ENCODE data around the gene ASIC2.

The ASIC2 gene

DNA sequence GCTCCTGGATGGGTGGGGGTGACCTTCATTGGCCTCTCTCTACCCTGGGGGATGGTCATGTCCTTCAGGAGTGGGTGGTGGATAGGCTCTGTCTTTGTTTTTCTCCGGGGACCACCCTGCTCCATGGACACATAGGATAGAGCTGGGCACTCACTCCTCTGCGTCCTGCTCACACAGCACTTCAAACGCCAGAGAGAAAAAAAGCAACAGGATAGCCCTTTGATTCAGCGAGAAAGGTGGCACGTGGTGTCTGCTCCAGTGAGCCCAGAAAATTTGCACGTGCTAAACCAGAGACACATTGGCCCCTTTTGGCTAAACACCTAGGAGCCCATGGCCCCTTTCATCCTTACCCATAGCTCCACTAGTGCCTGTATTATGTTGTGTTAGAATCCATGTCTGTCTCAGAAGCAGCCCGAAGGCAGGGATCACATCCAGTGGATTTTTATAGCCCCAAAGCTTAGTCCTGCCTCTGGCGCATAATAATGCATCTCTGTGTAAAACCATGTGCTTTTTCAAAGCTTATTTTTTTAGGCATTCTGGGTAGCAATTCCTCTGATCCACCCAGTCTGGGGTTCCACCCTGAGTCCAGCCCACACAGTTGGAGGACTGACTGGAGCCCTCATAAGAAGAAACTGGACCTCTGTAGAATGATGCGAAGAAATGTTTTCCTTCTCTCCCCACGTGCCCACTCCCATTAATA is 90.1 kb downstream of the ASIC2 start:
- no peak for DNase-seq

DNA sequence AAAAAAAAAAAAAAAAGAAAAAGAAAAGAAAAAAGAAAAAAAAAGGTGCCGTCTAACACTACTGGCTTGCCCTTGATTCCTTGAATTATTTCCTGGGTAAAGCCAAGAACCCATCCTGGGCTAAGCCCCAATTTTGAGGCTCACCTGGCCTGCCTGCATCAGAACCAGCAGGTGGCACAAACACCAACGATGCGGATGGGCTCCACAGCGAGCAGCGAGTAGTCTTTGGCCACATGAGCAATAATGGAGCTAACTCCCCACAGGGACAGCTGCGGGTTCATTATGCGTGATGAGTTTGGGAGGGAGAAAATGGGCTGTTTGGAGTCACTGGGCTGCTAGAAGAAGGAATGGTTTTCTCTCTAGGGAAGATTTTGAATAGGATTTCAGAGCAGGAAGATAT is 91.1 kb downstream of the ASIC2 start:
- no peak for DNase-seq

GRCh38 chr17:33201283-33201682 is 91.8 kb downstream of the ASIC2 start:
- DNase-seq = no peak

- no peak for DNase-seq
Measured at GRCh38 chr17:33200587-33200986, 92.5 kb downstream of the ASIC2 start.

DNA sequence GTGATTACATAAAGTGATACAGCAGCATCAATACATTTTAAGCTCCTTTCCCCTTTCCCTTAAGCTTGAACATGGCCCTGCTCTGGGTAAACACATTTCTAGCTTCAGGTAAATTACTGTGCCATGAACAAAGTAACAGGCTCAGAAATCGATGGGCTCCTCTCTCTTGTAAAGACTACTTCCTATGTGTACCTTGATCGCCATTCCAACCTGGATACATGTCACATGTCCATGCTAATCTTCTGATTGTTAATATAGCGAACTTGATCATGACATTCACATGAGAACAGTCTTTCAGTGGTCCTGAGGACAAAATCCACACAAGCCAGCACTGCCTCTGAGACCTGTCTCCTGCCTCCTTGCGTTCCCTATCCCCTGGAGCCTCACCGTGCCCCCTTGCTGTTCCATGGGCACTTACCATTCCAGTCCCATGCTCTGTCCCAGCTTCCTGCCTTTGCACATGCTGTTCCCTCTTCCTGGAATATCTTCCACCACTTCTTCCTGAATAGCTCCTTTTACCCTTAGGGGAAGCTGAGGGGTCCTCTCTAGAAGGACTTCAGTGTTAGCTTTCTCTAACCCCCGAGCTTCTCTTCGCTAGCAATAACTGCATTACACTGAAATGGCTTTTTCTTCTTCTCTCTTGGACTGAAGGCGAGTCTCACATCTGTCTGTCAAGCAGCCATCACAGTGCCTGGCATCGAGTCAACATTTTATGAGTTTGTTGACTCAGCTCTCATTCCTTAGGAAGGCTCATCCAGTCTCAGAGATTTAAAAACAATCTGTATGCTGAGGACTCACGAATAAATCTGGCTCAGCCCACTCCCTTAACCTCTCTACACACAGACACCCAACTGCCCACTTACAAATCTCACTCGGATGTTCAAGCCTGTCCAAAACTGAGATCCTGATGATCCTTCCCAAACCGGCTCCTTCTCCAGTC is 93.3 kb downstream of the ASIC2 start:
- no peak for DNase-seq

DNA sequence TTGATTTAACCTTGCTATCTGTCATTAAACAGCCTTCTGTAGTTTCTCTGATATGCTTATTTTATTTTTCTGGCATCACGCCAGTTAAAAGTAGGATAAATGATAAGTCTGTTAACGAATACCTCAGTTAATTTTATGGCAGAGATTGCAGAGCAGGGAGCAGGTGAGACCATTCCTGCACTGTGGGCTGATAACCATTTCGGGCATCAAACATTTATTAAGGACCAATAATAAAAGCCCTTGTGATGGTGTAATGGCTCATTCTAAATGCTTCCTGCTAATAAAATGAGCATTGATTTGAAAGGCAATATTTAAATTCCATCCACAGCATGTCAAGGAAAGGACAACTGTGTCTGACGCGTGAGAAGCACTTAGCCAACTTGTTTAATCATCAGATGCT is 94.1 kb downstream of the ASIC2 start:
- DNase-seq = no peak

- no peak for DNase-seq
Measured at GRCh38 chr17:33197342-33197741, 95.8 kb downstream of the ASIC2 start.

DNA sequence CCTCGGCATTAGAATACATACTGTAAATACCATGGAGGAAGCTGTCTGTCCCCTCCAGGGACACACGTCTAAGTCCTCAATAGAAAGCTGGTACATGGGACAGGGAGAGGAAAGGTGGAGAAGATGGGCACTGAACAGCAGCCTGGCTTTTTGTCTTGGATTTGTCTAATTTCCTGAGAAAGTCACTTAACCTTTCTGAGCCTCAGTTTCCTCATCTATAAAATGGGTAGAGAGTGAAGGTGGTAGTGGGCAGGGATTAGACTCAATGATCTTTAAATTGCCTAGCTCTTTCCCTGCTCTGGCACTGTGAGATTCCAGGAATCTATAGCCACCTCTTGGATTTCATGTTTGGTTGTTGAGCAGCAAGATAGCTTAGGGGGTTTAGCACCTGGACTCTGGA is 96.2 kb downstream of the ASIC2 start:
- DNase-seq = no peak

DNA sequence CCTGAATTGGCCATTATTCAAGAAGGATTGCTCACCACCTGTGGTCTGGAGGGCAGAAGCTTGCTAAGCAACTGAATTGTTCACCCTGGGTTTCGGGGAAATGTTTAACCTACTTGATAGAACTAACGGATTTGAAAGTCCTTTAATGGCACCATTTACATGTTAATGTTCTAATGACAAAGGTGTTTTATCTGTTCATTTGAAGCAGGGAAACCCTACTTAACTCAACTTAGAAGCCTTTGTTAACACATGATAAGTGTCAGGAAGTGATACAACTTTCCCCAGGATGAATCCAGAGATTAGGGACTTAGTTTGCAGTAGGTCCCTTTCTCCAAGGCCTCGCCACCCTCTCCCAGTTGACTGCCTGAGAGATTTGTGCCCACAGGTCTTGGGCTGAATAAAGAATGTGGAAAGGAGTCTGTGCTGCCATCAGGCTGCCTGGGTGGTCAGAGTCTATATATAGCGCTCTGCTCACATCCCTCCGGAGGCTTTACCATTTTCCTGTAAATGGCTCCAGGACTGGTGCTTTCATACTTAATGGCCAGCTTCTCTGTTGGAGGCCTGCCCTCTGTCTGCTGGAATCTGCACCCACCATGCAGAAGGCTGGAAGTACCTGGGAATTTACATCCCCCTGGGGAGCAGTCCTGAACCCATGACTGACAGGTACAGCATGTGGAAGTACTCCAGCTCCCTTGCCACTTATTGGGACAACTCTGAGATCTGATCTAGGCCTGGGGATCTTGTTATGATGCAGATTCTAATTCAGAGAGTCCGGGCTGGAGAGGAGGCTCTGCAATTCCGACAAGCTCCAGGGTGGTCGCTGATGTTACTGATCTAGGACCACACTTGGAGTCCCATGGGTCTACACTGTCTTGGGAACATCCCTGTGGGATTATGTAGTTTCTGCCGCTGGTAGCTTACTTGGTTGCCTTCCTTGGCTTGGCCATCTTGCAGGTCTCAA is 99.9 kb downstream of the ASIC2 start:
- no peak for DNase-seq

GRCh38 chr17:33183487-33184026 is 109.5 kb downstream of the ASIC2 start:
- DNase-seq = no peak

DNA sequence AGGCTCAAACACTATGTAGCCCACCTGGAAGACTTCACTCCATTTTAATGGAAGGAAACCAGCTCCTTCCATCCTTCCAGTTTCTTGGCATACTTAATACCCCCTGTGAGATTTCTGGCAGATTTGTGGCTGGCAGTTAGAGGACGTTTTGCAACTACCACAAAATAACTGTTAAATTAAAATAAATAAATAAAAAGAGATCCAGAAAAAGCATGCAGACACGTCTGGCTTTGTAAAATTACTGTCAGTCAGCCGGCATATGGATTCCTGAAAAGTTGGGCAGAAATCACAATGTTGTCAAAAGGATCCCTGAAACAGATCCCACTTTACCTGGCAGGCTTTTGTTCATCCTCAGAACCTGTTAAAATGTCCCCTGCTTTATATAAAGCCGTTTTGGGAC is 113.9 kb downstream of the ASIC2 start:
- no peak for DNase-seq

DNA sequence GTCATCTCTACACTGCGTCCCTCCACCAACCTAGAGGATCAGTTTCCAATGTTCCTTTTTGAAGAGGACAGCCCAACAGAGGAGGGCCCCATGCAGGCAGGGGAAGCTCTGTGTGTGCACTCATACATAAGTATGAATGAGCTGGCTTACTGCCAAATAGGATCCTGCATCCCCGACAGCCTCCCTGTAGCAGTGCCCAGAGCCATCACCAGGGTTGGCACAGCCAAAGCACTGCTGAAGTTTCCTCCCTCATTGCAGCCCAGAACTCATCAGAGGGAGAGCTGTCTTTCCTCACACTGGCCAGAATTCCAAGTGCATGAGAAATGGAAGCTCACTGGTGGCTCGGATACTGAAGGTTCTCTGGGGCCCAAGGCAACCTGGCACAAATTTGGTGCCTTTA is 114.4 kb downstream of the ASIC2 start:
- no peak for DNase-seq

- DNase-seq = no peak
Measured at GRCh38 chr17:33175562-33175961, 117.5 kb downstream of the ASIC2 start.

- DNase-seq = no peak
Measured at GRCh38 chr17:33171931-33172330, 121.2 kb downstream of the ASIC2 start.

DNA sequence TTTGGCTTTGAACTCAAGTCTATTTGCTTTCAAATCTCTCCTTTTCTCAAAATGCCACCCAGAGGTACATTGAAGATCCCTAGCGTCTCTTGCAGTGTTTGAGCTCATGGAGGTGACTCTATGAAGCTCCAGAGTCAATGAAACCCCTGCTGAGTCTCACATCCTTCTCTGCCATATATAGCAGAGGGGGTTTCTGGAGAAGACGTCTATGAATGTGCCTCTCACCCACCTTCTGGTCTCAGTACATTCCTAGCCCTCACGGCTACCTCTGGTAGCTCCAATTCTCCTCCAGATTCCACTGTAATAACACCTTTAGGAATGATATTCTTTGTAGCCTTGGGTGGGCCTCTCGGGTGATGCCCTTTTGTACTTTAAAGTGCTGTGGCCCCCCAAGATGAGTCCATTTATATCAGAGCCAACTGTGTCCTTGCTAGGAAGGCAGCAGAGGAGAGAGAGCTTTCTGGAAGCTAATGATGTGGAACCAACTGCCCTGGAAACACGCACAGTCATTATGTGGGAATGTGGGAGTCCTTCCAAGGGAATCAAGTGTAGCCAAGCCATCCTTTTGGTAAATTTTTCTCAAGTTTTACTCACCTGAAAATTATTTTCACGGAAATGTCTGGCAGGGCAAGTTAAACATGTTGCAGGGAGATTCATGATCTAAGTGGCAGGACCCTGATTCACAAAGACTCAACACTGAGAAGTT is 123.4 kb downstream of the ASIC2 start:
- DNase-seq = no peak

- DNase-seq = no peak
Measured at GRCh38 chr17:33167736-33168135, 125.4 kb downstream of the ASIC2 start.

DNA sequence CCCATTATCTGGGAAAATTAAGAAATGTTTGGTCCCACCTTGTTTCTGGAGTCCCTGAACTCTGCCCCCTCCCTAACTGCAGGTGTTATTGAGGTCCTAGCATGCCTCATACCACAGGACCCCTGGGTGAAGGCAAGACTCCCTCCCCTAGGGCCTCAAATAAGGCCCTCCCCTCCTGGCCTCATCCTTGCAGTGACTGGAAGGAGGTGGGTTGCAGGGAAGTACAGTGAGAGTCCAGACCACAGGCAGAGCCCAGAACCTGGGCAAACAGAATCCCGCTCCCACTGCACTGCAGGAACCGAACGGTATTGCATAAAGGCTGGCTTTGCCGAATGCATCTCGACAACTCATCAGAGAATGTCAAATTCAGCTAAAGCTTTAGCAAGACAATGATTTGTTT is 126.6 kb downstream of the ASIC2 start:
- DNase-seq = no peak

GRCh38 chr17:33164169-33164881 is 128.8 kb downstream of the ASIC2 start:
- no peak for DNase-seq

DNA sequence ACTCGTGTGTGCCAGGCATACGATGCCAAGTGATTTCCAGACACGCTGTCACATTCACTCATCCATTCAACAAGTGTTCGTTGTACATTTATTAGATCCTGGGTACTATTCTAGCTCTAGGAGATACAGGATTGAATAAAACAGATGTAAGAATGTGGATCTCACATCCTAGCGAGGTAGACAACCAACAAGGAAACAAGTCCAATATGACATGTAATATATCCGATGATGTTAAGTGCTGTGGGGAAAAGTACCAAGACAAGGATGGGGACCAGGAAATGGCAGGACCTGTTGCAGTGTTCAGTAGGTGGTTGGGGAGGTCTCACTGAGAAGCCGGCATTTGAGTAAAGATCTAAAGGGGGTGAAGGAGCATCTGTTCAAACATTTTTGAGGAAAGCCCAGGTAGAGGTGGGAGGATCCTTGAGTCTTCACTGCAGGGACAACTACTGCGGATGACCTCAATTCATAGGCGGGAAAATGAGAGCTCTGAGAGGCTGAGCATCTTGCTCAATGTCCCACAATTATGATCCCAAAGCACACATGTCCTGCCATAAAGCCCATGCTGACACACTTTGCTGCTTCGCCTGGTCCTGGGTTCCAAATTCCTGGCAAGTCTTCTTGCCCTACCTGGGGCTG is 129.4 kb downstream of the ASIC2 start:
- DNase-seq = no peak

DNA sequence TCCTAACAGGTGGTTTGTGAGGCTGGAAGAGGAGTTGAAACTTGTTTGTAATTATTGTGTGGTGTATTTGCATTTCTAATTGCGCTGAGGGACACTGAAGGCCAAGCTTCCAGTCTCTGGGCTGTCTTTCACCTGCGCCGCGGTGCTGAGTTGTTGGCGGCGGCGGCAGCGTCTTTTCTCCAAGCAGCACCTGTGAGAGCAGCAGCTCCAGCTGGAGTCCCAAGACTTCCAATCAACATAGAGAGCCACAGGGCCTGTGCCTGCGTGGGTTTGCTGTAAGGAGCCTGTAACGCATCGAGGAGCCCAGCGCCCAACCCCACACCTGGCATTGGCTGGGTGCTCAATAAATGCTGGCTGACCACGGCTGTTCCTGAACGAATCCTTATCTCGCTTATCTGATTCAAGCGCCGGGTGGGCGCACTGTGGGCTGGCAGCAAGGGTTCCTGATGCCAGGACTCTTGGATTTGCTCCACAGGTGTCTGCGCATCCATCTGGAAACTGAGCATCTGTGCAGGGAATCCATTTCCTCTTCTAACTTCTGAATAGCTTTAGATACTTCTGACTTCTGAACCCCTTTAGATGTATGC is 138.1 kb downstream of the ASIC2 start:
- DNase-seq = no peak

GRCh38 chr17:33152783-33153182 is 140.3 kb downstream of the ASIC2 start:
- DNase-seq = no peak
